Tibial nerve (tissue), 3 donors: ENCODE measurements around the gene MTHFD1.

Source experiments
- CTCF ChIP-seq, 5 experiments: fragments of 200-600 bp in 3 of 5; fragments of 450-650 bp in 2 of 5; sonication (generic) in 3 of 5; IDR thresholded peaks; one replicate each; pipeline ENCODE4 v1.5.1; 2016 to 2019; ENCODE audit warnings: antibody characterized with exemption in 5 of 5, mild to moderate bottlenecking in 3 of 5, moderate library complexity in 2 of 5
- POLR2A ChIP-seq, 2 donors: fragments of 450-650 bp; IDR thresholded peaks; one replicate each; pipeline ENCODE4 v1.6.1; 2017; ENCODE audit warnings: antibody characterized with exemption in 2 of 2, mild to moderate bottlenecking in 2 of 2, moderate library complexity in 2 of 2

GRCh38 chr14:64417055-64417770 lies 29.1 kb downstream of the MTHFD1 start:
- TF ChIP-seq CTCF (IDR thresholded peaks at IDR 0.05), result no peak
- TF ChIP-seq POLR2A (IDR thresholded peaks at IDR 0.05), result no peak
